Tibial nerve (tissue), 4 donors: ENCODE data around the gene WDR5B. TPM values are rescaled to one million over a fixed set of nuclear protein-coding genes. Genes with fewer than 3 reads are reported as not detected.

Experiments used
- DNase-seq, 2 donors: peaks; one replicate each; pipeline ENCODE4 v3.0.0-alpha.2; 2019; ENCODE audit warnings: low spot score in 2 of 2
- H3K27ac ChIP-seq, 4 donors: fragments of 200-600 bp; sonication (generic) in 3 of 4; one replicate each; pipeline ENCODE4 v1.5.1; 2017 to 2019; ENCODE audit warnings: mild to moderate bottlenecking in 1 of 4
- H3K27me3 ChIP-seq, 2 donors: fragments of 200-600 bp; sonication (generic) in 1 of 2; one replicate each; pipeline versions ENCODE4 v1.5.1 to v1.6.0; 2017 to 2019
- H3K36me3 ChIP-seq, 3 donors: fragments of 200-600 bp; sonication (generic); one replicate each; pipeline ENCODE4 v1.5.1; 2018 to 2019
- H3K4me1 ChIP-seq, 4 donors: fragments of 200-600 bp; sonication (generic) in 3 of 4; one replicate each; pipeline ENCODE4 v1.5.1; 2017 to 2019
- H3K4me3 ChIP-seq, 4 donors: fragments of 200-600 bp; sonication (generic) in 3 of 4; one replicate each; pipeline ENCODE4 v1.5.1; 2017 to 2019; ENCODE audit warnings: mild to moderate bottlenecking in 1 of 4, moderate library complexity in 1 of 4
- H3K9me3 ChIP-seq, 4 donors: fragments of 200-600 bp; sonication (generic) in 3 of 4; one replicate each; pipeline ENCODE4 v1.5.1; 2017 to 2019
- EP300 ChIP-seq, 2 donors: sonication (generic); formaldehyde crosslinking; IDR thresholded peaks; one replicate each; pipeline ENCODE4 v1.6.1; 2017; ENCODE audit warnings: antibody characterized with exemption in 2 of 2, mild to moderate bottlenecking in 1 of 2
- POLR2A ChIP-seq, 2 donors: fragments of 450-650 bp; IDR thresholded peaks; one replicate each; pipeline ENCODE4 v1.6.1; 2017; ENCODE audit warnings: antibody characterized with exemption in 2 of 2, mild to moderate bottlenecking in 2 of 2, moderate library complexity in 2 of 2
- WGBS, 2 donors: methylation state at CpG; one replicate each; pipeline ENCODE4 v1.1.5; 2018; 5-methylcytosine and 5-hydroxymethylcytosine counted together
- small RNA-seq: library from RNA; depleted of rRNA; stranded (forward); fragments of <200 nt; gene quantifications from one replicate; pipeline ENCODE3, GENCODE V24; 2016
- total RNA-seq, 4 donors: library from RNA; depleted of rRNA; stranded (reverse); fragments of >200 nt; gene quantifications; one replicate each; pipeline ENCODE4 v1.1.0, GENCODE V29; 2016
- TF ChIP-seq, protein P1 (sequence below), 5 experiments: fragments of 200-600 bp in 3 of 5; fragments of 450-650 bp in 2 of 5; sonication (generic) in 3 of 5; IDR thresholded peaks; one replicate each; pipeline ENCODE4 v1.5.1; 2016 to 2019; ENCODE audit warnings: antibody characterized with exemption in 5 of 5, mild to moderate bottlenecking in 3 of 5, moderate library complexity in 2 of 5

Gene WDR5B
- total RNA-seq, 4 donors from 2014 or later: 4.4 to 5.1 (median 4.8) TPM

DNA sequence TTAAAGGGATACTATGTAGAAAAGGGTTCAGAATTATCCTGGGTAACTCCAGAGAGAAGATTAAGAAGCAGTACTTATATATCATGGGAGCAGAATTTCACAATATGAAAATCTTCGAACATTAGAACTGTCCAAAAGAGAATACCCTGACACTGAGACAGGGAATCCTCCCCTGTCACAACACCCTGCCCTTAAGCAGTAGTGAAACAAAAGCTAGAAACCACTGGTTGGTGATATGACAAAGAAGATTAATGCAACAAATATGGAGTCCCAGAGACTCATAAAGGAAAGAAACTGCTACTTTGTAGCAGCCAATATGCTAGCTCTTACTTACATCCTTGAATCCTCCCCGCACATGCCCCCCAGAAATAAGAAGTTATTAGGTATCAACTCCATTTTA lies 51.4 kb downstream of the WDR5B start:
- Histone ChIP-seq H3K27me3 (no peaks in the 10 kb centered on the region), H3K4me3 (no peak overlapping the region), H3K4me1 (no peaks in the 10 kb centered on the region), H3K9me3 (no peaks in the 10 kb centered on the region), H3K27ac (no peak overlapping the region), H3K36me3 (peaks cover 0 to 71% (median 0%) of the 10 kb centered on the region in 3 donors)
- TF ChIP-seq EP300 (IDR thresholded peaks at IDR 0.05) (no peak), POLR2A (IDR thresholded peaks at IDR 0.05) (no peak)
- TF ChIP-seq, protein P1, sequence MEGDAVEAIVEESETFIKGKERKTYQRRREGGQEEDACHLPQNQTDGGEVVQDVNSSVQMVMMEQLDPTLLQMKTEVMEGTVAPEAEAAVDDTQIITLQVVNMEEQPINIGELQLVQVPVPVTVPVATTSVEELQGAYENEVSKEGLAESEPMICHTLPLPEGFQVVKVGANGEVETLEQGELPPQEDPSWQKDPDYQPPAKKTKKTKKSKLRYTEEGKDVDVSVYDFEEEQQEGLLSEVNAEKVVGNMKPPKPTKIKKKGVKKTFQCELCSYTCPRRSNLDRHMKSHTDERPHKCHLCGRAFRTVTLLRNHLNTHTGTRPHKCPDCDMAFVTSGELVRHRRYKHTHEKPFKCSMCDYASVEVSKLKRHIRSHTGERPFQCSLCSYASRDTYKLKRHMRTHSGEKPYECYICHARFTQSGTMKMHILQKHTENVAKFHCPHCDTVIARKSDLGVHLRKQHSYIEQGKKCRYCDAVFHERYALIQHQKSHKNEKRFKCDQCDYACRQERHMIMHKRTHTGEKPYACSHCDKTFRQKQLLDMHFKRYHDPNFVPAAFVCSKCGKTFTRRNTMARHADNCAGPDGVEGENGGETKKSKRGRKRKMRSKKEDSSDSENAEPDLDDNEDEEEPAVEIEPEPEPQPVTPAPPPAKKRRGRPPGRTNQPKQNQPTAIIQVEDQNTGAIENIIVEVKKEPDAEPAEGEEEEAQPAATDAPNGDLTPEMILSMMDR (IDR thresholded peaks at IDR 0.05): no peak
- 47 to 96% methylated on average over 2 of the region's 2 CpGs for WGBS, 2 donors
- no peak for DNase-seq

Small RNA genes within 50 kb of the gene (small RNA-seq; reads per million reads assigned to genes)
- not detected for gene AC083798.1

Other genes starting within 250 kb of the WDR5B start
- under 1 TPM in 1 of 4 donors, not detected in 3; 0.39 TPM for gene CASR, start 232.4 kb downstream of the WDR5B start, total RNA-seq
- 1 to 10 TPM in 3 of 4 donors, not detected in 1; 1.1 to 4.8 (median 2.7) TPM for gene CSTA, start 90.8 kb downstream of the WDR5B start, total RNA-seq
- gene MIX23, start 32.8 kb downstream of the WDR5B start, total RNA-seq: 10 to 100 TPM in 3 of 4 donors, 1 to 10 TPM in 1; 5.7 to 19.2 (median 13.5) TPM
- gene FAM162A, start 31.9 kb downstream of the WDR5B start, total RNA-seq: 10 to 100 TPM; 13.2 to 23.1 (median 17.8) TPM
- 10 to 100 TPM; 36.8 to 46.5 (median 41.8) TPM for gene KPNA1, start 98.9 kb upstream of the WDR5B start, total RNA-seq
- gene PARP9, start 148.2 kb upstream of the WDR5B start, total RNA-seq: 10 to 100 TPM; 16.1 to 32.6 (median 22.4) TPM
- gene DTX3L, start 148.3 kb upstream of the WDR5B start, total RNA-seq: 10 to 100 TPM; 14.9 to 23.2 (median 18.9) TPM
- gene PARP15, start 161.6 kb upstream of the WDR5B start, total RNA-seq: 1 to 10 TPM; 1.2 to 3.6 (median 2.8) TPM